Activated CD4-positive, alpha-beta memory T cell treated with anti-CD3 and anti-CD28 coated beads for 36 hours (primary cell): ENCODE measurements around the gene MEX3C. TPM values are rescaled to one million over a fixed set of nuclear protein-coding genes. Genes with fewer than 3 reads are reported as not detected.

Experiments
- CTCF ChIA-PET: fragments of 350-600 bp; sonication (Branson Sonifier 250); formaldehyde crosslinking; loops from one replicate; lab custom pipeline; 2021; ENCODE audit warnings: antibody characterized with exemption, inconsistent platforms; lab: Charles Lee
- POLR2A ChIA-PET: fragments of 350-600 bp; sonication (Branson Sonifier 250); formaldehyde crosslinking; loops from one replicate; lab custom pipeline; 2021; ENCODE audit warnings: antibody characterized with exemption; lab: Charles Lee
- DNase-seq: peaks from one replicate; pipeline ENCODE4 v3.0.0-alpha.2; 2020
- H3K27ac Mint-ChIP-seq: one replicate; pipeline ENCODE4 v1.8.0; 2021; ENCODE audit warnings: mixed read lengths
- H3K27me3 Mint-ChIP-seq: one replicate; pipeline ENCODE4 v1.8.0; 2021; ENCODE audit warnings: mixed read lengths
- H3K36me3 Mint-ChIP-seq: one replicate; pipeline ENCODE4 v1.8.0; 2021; ENCODE audit warnings: mixed read lengths
- H3K4me1 Mint-ChIP-seq: one replicate; pipeline ENCODE4 v1.8.0; 2021; ENCODE audit warnings: low read depth, mixed read lengths
- H3K4me3 Mint-ChIP-seq: one replicate; pipeline ENCODE4 v1.8.0; 2021; ENCODE audit warnings: mild to moderate bottlenecking, mixed read lengths
- H3K9me3 Mint-ChIP-seq: one replicate; pipeline ENCODE4 v1.8.0; 2021; ENCODE audit warnings: mixed read lengths
- intact Hi-C: fragments of 100-400 bp; cut with micrococcal nuclease; formaldehyde crosslinking; loops from one replicate; pipeline ENCODE4 v1.15.1; 2023
- total RNA-seq, 2 experiments: library from RNA; stranded (reverse); gene quantifications; one replicate each; pipeline ENCODE4 v1.2.3, GENCODE V29; 2021

MEX3C gene
- total RNA-seq, 2 experiments from 2014 or later, result 56.6 to 61.5 TPM

DNA sequence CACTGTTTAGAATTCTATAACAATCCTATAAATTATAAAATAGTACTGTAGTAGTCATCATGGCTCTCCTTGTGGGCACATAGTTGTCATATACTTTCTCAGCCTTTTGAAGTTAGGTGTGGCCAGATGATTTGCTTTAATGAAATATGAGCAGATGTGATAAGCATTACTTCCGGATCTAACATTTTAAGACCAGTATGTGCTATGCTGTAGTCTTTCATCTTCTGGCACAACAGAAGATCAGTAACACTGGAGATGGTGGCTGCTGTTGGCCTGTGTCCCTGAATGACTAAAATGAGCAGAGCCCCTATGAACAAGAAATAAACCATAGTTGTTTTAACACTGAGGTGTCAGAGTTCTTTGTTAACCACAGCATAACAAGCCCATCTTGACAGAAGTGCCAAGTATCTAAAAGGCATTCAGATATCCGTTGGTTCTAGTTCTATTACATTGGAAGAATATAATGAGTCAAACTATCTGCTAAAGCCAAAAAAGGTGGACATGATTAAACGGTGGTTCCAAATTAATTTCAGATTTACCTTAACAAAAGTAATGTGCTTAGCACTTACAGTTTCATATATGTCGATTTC lies 6.3 kb downstream of the MEX3C start:
- peak overlapping the region; percentile 53 for H3K27ac Mint-ChIP-seq
- no peaks in the 10 kb centered on the region for H3K27me3 Mint-ChIP-seq
- ChIA-PET POLR2A (interaction anchor here (0.9 kb wide), 1 partner anchor 20 kb away, joined by 4 read pairs; no protein-coding TSS in a partner anchor), CTCF (interaction anchor here (1.3 kb wide), 1 partner anchor 25 kb away, joined by 3 read pairs; no protein-coding TSS in a partner anchor)
- intact Hi-C loops, result loop anchor here (1.0 kb wide), 2 partner anchors 20 to 40 kb away; no protein-coding TSS in a partner anchor
- H3K36me3 Mint-ChIP-seq, result peaks cover 37% of the 10 kb centered on the region
- no peaks in the 10 kb centered on the region for H3K9me3 Mint-ChIP-seq
- peak; percentile 65 for DNase-seq
- H3K4me3 Mint-ChIP-seq, result peak overlapping the region; percentile 50
- H3K4me1 Mint-ChIP-seq, result peaks cover 70% of the 10 kb centered on the region

DNA sequence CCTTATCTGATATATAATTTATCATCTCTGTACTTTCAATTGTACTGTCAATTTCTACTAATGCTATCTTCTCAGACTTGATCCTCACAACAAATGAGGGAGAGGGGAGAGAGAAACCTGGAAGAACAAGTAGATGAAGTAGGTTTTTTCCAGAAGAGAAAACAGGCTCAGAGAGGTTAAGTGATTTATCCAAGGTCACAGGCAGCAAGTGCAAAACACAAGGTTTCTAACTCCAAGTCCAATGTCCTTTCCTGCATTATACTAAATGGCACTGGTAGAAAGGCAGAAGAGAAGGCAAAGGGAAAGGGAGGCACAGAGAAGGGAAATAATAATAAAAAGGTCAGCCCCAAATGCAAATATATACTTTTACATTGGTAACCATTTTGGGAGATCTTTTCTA lies 7.5 kb downstream of the MEX3C start:
- Mint-ChIP-seq H3K27ac (no peak overlapping the region), H3K4me1 (peaks cover 79% of the 10 kb centered on the region), H3K27me3 (no peaks in the 10 kb centered on the region), H3K9me3 (no peaks in the 10 kb centered on the region), H3K4me3 (no peak overlapping the region), H3K36me3 (peaks cover 31% of the 10 kb centered on the region)
- ChIA-PET CTCF (no interaction called here), POLR2A (no interaction called here)
- intact Hi-C loops, result no loop called here
- DNase-seq, result no peak

DNA sequence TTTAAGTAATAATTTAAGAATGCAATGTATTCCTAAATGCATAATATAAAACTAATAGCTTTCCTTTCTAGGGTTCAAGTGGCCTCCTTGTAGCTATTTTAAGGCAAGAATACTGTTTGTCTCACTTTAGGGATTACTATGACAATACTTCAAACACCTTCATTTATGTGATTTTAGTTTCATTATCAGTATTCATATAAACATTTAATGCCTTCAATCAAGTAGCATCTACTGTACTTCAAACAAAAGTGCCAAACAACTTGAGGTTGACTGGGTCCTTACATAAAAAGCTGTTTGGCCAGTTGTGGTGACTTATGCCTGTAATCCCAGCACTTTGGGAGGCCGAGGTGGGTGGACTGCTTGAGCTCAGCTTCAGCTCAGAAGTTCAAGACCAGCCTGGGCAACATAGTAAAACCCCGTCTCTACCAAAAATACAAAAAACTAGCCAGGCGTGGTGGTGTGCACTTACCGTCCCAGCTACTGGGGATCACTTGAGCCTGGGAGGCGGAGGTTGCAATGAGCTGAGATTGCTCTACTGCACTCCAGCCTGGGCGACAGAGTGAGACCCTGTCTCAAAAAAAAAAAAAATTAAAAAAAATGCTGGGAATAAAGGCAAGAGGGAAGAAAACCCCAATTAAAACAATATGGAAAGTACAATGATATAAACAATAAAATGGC lies 9.3 kb downstream of the MEX3C start:
- ChIA-PET POLR2A (interaction anchor here (1.6 to 3.3 kb wide), 2 partner anchors 9 to 20 kb away, joined by 4 to 15 read pairs; partner anchors contain the start of gene MEX3C), CTCF (interaction anchor here (0.7 kb wide), 1 partner anchor 48 kb away, joined by 5 read pairs; no protein-coding TSS in a partner anchor)
- no peak for DNase-seq
- Mint-ChIP-seq H3K27ac (peak overlapping the region; percentile 58), H3K4me3 (peak overlapping the region; percentile 35), H3K36me3 (peaks cover 31% of the 10 kb centered on the region), H3K27me3 (no peaks in the 10 kb centered on the region), H3K4me1 (peaks cover 78% of the 10 kb centered on the region), H3K9me3 (no peaks in the 10 kb centered on the region)
- intact Hi-C loops, result no loop called here

DNA sequence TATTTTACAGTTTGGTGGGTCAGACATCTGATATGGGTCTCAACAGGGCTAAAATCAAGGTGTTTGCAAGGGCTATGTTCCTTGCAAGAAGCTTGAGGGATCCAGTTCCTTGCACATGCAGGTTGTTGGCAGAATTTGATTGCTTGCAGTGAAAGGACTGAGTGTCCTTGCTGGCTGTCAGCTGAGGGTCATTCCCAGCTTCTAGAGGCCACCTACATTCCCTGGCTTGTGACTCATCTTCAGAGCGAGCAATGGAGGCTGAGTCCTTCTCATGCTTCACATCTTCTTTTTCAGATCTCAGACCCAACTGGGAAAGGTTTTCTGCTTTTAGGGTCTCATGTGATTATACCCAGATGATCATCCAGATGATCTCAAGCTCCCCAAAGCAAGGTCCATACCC lies 12.4 kb downstream of the MEX3C start:
- H3K36me3 Mint-ChIP-seq, result peaks cover 30% of the 10 kb centered on the region
- ChIA-PET CTCF (interaction anchor here (1.4 kb wide), 1 partner anchor 12 kb away, joined by 5 read pairs; the partner anchor contains the start of gene MEX3C), POLR2A (interaction anchor here (3.7 kb wide), 1 partner anchor 13 kb away, joined by 13 read pairs; no protein-coding TSS in a partner anchor)
- no peaks in the 10 kb centered on the region for H3K27me3 Mint-ChIP-seq
- H3K4me1 Mint-ChIP-seq, result peaks cover 73% of the 10 kb centered on the region
- H3K4me3 Mint-ChIP-seq, result no peak overlapping the region
- H3K27ac Mint-ChIP-seq, result no peak overlapping the region
- no peak for DNase-seq
- no peaks in the 10 kb centered on the region for H3K9me3 Mint-ChIP-seq
- intact Hi-C loops, result no loop called here

DNA sequence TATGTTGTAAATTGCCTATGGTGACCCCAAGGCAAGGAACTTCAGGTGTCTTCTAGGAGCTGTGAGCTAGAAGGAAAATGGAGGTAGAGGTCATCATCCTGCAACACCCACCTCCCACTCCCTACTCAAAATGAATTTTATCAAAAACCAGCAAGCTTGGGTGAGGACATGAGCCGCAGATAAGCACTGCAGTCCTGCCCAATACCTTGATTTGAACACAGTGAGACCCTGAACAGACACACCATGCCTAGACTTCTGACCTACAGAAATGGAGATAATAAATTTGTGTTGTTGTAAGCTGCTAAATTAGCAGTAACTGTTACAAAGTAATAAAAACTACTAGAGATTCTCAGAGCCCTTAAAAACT lies 13.4 kb downstream of the MEX3C start:
- ChIA-PET POLR2A (interaction anchor here (3.7 kb wide), 1 partner anchor 12 kb away, joined by 13 read pairs; no protein-coding TSS in a partner anchor), CTCF (interaction anchor here (1.4 kb wide), 1 partner anchor 13 kb away, joined by 5 read pairs; the partner anchor contains the start of gene MEX3C)
- Mint-ChIP-seq H3K27me3 (no peaks in the 10 kb centered on the region), H3K9me3 (no peaks in the 10 kb centered on the region), H3K4me1 (peaks cover 75% of the 10 kb centered on the region), H3K27ac (peak overlapping the region; percentile 4), H3K4me3 (no peak overlapping the region), H3K36me3 (peaks cover 27% of the 10 kb centered on the region)
- intact Hi-C loops, result no loop called here
- DNase-seq, result no peak

DNA sequence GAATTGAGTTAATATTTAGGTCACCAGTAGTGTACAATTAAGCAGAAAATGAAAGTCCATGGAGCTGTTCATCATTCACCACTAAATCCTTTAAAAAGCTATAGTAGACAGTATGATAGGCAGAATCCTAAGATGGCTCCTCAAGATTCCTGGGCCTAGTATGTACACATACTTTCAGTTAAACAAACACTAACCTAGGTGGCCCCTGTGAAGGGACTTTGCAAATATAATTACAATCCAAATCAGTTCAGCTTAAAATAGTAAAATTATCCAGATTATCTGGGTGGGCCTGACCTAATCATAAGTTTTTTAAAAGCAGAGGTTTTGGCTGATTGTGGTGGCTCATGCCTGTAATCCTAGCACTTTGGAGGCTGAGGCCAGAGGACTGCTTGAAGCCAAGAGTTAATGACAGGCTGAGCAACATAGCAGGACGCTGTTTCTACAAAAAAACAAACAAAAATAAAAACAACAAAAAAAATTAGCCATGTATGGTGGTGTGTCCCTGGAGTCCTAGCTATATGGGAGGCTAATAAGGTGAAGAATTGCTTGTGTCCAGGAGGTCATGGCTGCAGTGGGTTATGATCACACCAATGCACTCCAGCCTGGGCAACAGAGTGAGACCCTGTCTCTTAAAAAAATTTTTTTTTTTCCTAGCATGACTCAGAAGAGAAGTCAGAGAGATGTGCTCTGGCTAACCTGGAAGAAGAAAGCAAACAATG lies 13.9 kb downstream of the MEX3C start:
- Mint-ChIP-seq H3K4me3 (no peak overlapping the region), H3K27ac (peak overlapping the region; percentile 32), H3K36me3 (peaks cover 25% of the 10 kb centered on the region), H3K4me1 (peaks cover 71% of the 10 kb centered on the region), H3K9me3 (no peaks in the 10 kb centered on the region), H3K27me3 (no peaks in the 10 kb centered on the region)
- intact Hi-C loops, result loop anchor here (1.0 kb wide), 1 partner anchor 12 kb away; no protein-coding TSS in a partner anchor
- DNase-seq, result no peak
- POLR2A ChIA-PET, result interaction anchor here (0.7 to 3.7 kb wide), 4 partner anchors 9 to 13 kb away, joined by 3 to 13 read pairs (median 3); no protein-coding TSS in a partner anchor
- CTCF ChIA-PET, result interaction anchor here (1.1 kb wide), 1 partner anchor 12 kb away, joined by 3 read pairs; no protein-coding TSS in a partner anchor

DNA sequence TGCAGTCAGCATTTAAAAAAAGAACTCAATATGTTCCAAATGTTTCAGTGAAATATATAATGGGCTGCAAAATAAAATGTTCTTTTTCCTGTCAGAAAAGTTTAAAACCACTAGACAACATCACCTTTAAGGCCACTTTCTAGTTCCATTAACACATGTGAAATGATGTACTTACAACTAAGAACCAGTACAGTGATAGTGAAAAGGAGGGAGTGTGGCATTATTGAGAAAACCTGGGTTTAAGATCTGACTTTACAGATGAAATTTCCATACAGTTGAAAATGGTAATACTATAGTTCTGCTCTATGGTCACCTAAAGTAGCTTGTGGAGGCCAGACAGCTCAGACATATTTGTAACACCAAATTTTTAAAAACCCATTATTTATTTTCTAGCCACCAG lies 14.7 kb downstream of the MEX3C start:
- intact Hi-C loops, result loop anchor here (1.0 kb wide), 1 partner anchor 12 kb away; no protein-coding TSS in a partner anchor
- Mint-ChIP-seq H3K36me3 (peaks cover 21% of the 10 kb centered on the region), H3K4me1 (peaks cover 70% of the 10 kb centered on the region), H3K4me3 (no peak overlapping the region), H3K27me3 (no peaks in the 10 kb centered on the region), H3K27ac (peak overlapping the region; percentile 32), H3K9me3 (no peaks in the 10 kb centered on the region)
- ChIA-PET POLR2A (interaction anchor here (0.7 to 3.7 kb wide), 5 partner anchors 9 to 12 kb away, joined by 3 to 13 read pairs (median 3); no protein-coding TSS in a partner anchor), CTCF (interaction anchor here (1.1 kb wide), 1 partner anchor 11 kb away, joined by 3 read pairs; no protein-coding TSS in a partner anchor)
- DNase-seq, result no peak

DNA sequence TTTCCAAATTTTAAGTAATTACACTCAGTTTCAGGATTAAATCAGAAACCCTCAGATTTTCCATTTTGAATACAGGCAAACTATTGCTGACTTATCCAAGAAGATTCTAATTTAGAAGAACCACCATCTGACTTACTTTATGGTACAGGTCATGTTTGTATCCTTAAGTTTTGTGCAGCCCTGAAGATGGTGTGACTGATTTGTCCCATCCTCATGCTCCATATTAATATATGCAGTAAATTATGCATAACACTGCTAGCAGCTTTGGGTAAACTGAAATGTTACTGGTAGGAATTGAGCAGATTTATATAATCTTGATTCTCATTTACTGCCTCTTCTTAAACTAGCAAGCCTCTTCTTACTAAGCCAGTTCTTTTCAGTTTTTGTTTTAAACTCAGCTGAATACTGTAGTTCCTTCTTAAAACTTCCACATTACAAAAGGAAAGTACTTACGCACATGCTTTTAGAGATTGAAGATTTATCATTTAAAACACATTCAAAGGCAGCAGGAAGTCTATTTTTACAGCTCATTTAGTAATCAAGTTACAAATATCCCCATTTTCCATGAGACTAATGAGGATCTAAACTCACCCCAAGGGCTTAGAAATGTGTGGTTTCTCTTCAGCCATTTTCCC lies 25.7 kb downstream of the MEX3C start:
- intact Hi-C loops, result loop anchor here (1.0 to 5.0 kb wide), 8 partner anchors 12 to 199 kb away; partner anchors contain the start of gene SMAD4
- peak overlapping the region; percentile 97 for H3K27ac Mint-ChIP-seq
- no peak for DNase-seq
- peak overlapping the region; percentile 50 for H3K4me3 Mint-ChIP-seq
- H3K4me1 Mint-ChIP-seq, result peaks cover 67% of the 10 kb centered on the region
- ChIA-PET CTCF (interaction anchor here (0.7 to 0.9 kb wide), 2 partner anchors 11 to 62 kb away, joined by 3 read pairs; no protein-coding TSS in a partner anchor), POLR2A (interaction anchor here (0.8 to 3.7 kb wide), 8 partner anchors 10 to 25 kb away, joined by 3 to 32 read pairs (median 6); partner anchors contain the start of gene MEX3C)
- H3K36me3 Mint-ChIP-seq, result peaks cover 25% of the 10 kb centered on the region
- H3K27me3 Mint-ChIP-seq, result no peaks in the 10 kb centered on the region
- H3K9me3 Mint-ChIP-seq, result no peaks in the 10 kb centered on the region

DNA sequence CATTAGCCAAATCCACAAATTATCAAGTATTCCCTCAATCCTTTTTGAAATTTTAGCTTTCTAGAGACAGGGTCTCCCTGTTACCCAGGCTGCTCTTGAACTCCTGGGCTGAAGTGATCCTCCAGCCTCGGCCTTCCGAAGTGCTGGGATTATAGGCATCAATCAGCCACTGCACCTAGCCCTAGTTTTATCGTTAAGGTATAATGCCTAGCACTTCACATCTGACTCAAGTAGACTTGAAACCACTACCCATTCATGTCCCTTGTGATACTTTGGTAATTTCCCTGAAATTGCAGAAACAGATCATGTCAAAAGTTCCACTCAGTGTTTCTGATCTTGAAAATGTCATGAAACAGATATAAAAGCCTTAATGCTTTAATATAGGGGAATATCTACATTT lies 26.3 kb downstream of the MEX3C start:
- peak overlapping the region; percentile 26 for H3K4me3 Mint-ChIP-seq
- DNase-seq, result no peak
- no peaks in the 10 kb centered on the region for H3K9me3 Mint-ChIP-seq
- intact Hi-C loops, result loop anchor here (1.0 to 5.0 kb wide), 8 partner anchors 12 to 199 kb away; partner anchors contain the start of gene SMAD4
- peaks cover 19% of the 10 kb centered on the region for H3K36me3 Mint-ChIP-seq
- peaks cover 63% of the 10 kb centered on the region for H3K4me1 Mint-ChIP-seq
- peak overlapping the region; percentile 97 for H3K27ac Mint-ChIP-seq
- POLR2A ChIA-PET, result interaction anchor here (0.9 to 3.7 kb wide), 7 partner anchors 12 to 25 kb away, joined by 3 to 32 read pairs (median 6); partner anchors contain the start of gene MEX3C
- CTCF ChIA-PET, result interaction anchor here (0.9 to 1.3 kb wide), 4 partner anchors 10 to 62 kb away, joined by 3 to 5 read pairs (median 3); no protein-coding TSS in a partner anchor
- no peaks in the 10 kb centered on the region for H3K27me3 Mint-ChIP-seq

DNA sequence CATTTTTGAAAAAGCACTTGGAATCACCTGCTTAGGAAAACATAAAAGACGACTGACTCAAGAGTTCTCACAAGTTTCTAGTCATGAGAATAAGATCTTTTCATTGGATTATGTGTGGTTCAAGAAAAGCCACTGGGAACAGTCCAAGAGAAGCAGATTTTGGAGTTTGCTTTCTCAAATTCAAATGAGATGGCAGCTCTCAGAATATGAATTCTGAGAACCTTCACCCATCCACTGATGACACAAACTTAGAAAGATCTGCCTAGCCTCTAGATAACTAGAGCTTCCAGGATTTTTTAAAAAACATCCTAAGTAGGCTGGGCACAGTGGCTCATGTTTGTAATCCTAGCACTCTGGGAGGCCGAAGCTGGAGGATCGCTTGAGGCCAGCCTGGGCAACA lies 26.8 kb downstream of the MEX3C start:
- POLR2A ChIA-PET, result interaction anchor here (0.6 to 3.7 kb wide), 8 partner anchors 11 to 41 kb away, joined by 3 to 32 read pairs (median 6); partner anchors contain the start of gene MEX3C
- CTCF ChIA-PET, result interaction anchor here (1.1 to 1.3 kb wide), 3 partner anchors 11 to 25 kb away, joined by 3 to 5 read pairs (median 3); no protein-coding TSS in a partner anchor
- H3K27me3 Mint-ChIP-seq, result no peaks in the 10 kb centered on the region
- no peaks in the 10 kb centered on the region for H3K9me3 Mint-ChIP-seq
- no peak overlapping the region for H3K4me3 Mint-ChIP-seq
- peaks cover 63% of the 10 kb centered on the region for H3K4me1 Mint-ChIP-seq
- no peak for DNase-seq
- H3K36me3 Mint-ChIP-seq, result peaks cover 15% of the 10 kb centered on the region
- intact Hi-C loops, result loop anchor here (1.0 to 5.0 kb wide), 8 partner anchors 13 to 198 kb away; partner anchors contain the start of gene SMAD4
- peak overlapping the region; percentile 97 for H3K27ac Mint-ChIP-seq
